K562 (cell line): ENCODE measurements around the gene PPP4R3A. TPM values are rescaled to one million over a fixed set of nuclear protein-coding genes. Genes with fewer than 3 reads are reported as not detected.
A peak's percentile ranks its signal among the peaks of the same experiment; 100 is the strongest.

Experiments
- ATAC-seq: fragments of 200-7000 bp; cut with Tn5 transposase; 3 replicates; pipeline ENCODE4 v1.9.1; 2020; ENCODE audit warnings: moderate library complexity
- BruUV-seq: library from RNA; stranded (reverse); fragments of 400-500 nt; replicated peaks from 2 replicates; lab custom pipeline; 2021; lab: Mats Ljungman, UMichigan
- CTCF ChIA-PET: fragments of 300-600 bp; formaldehyde crosslinking; extraction: SDS; loops from one replicate; lab custom pipeline; 2021; ENCODE audit warnings: low intra/inter-chr PET ratio; lab: Yijun Ruan, JAX
- POLR2A ChIA-PET: fragments of 300-600, 350-650 bp; sonication (Branson Sonifier 250); formaldehyde crosslinking; extraction: SDS; loops from one replicate; lab custom pipeline; 2021; ENCODE audit warnings: antibody characterized with exemption, inconsistent platforms; lab: Yijun Ruan, JAX
- DNase-seq, 4 experiments: peaks; one replicate each; pipeline versions ENCODE4 v3.0.0 to v3.0.0-alpha.2; 2011 to 2018; ENCODE audit warnings: low spot score in 3 of 4, mixed read lengths in 3 of 4; ENCODE audit errors: extremely low read depth in 1 of 4
- FAIRE-seq: peaks from 2 replicates; lab custom pipeline; 2011; peaks lifted over from hg19 to GRCh38; lab: Jason Lieb, UNC
- H2AFZ ChIP-seq: 2 replicates; pipeline ENCODE4 v1.6.0; 2011; ENCODE audit warnings: low read depth, low read length, control low read depth, inconsistent platforms
- H3K27ac ChIP-seq: fragments of 200-600 bp; 3 replicates; pipeline ENCODE4 v1.8.0; 2011; ENCODE audit warnings: low read depth, mild to moderate bottlenecking, control low read depth, inconsistent platforms, low read length, moderate library complexity, mixed read lengths; ENCODE audit errors: extremely low read depth
- H3K27me3 ChIP-seq, 2 experiments: fragments of 300-600 bp in 1 of 2; 2 replicates in 1 of 2; 3 replicates in 1 of 2; pipeline versions ENCODE4 v1.6.0 to v1.8.0; 2011; ENCODE audit warnings: inconsistent platforms in 2 of 2, low read length in 2 of 2, mild to moderate bottlenecking in 1 of 2, mixed read lengths in 1 of 2, moderate library complexity in 1 of 2; ENCODE audit not compliant: control insufficient read depth in 2 of 2, insufficient read depth in 2 of 2
- H3K36me3 ChIP-seq: fragments of 300-600 bp; 3 replicates; pipeline ENCODE4 v1.8.0; 2011; ENCODE audit warnings: mild to moderate bottlenecking, low read length, inconsistent platforms; ENCODE audit not compliant: control insufficient read depth, insufficient read depth
- H3K4me1 ChIP-seq, 2 experiments: fragments of 200-600 bp in 1 of 2; replicated peaks in 1 of 2; 2 replicates in 1 of 2; 3 replicates in 1 of 2; pipeline versions ENCODE4 v1.5.1 to v1.8.0; 2011; ENCODE audit warnings: inconsistent platforms in 2 of 2, low read length in 2 of 2, mild to moderate bottlenecking in 1 of 2, mixed read lengths in 1 of 2, moderate library complexity in 1 of 2; ENCODE audit not compliant: control insufficient read depth in 2 of 2, insufficient read depth in 2 of 2
- H3K4me2 ChIP-seq: 2 replicates; pipeline ENCODE4 v1.6.1; 2011; ENCODE audit warnings: low read length, control low read depth, inconsistent platforms, mixed read lengths; ENCODE audit not compliant: insufficient read depth
- H3K4me3 ChIP-seq: fragments of 200-600 bp; sonication (generic), shearing (Covaris generic); 2 replicates; pipeline ENCODE4 v1.5.1; 2016; ENCODE audit warnings: control low read depth, inconsistent platforms
- H3K79me2 ChIP-seq: fragments of 200-600 bp; 3 replicates; pipeline ENCODE4 v1.8.0; 2011; ENCODE audit warnings: low read length, inconsistent platforms; ENCODE audit not compliant: control insufficient read depth, insufficient read depth
- H3K9ac ChIP-seq, 2 experiments: 2 replicates each; pipeline versions ENCODE4 v1.6.0 to v1.6.1; 2011; ENCODE audit warnings: low read depth in 2 of 2, low read length in 2 of 2, control low read depth in 1 of 2, inconsistent platforms in 1 of 2, mild to moderate bottlenecking in 1 of 2, mixed read lengths in 1 of 2; ENCODE audit not compliant: insufficient read depth in 1 of 2
- H3K9me1 ChIP-seq: one replicate; pipeline ENCODE4 v1.6.0; 2011; ENCODE audit warnings: inconsistent platforms, mild to moderate bottlenecking, low read length, moderate library complexity; ENCODE audit not compliant: control insufficient read depth, insufficient read depth
- H3K9me3 ChIP-seq: replicated peaks from 2 replicates; pipeline ENCODE4 v1.5.1; 2011; ENCODE audit warnings: low read depth, low read length, inconsistent platforms; ENCODE audit not compliant: control insufficient read depth, insufficient read depth
- H4K20me1 ChIP-seq: replicated peaks from 2 replicates; pipeline ENCODE4 v1.6.1; 2011; ENCODE audit warnings: low read length, inconsistent platforms, mixed read lengths; ENCODE audit not compliant: control insufficient read depth, insufficient read depth
- GABPA ChIP-seq: fragments of 200-800 bp; sonication (Bioruptor generic); conservative IDR thresholded peaks from 2 replicates; pipeline ENCODE4 v1.6.1; 2016; ENCODE audit warnings: low read depth, missing genetic modification characterization, missing compliant biosample characterization
- PATZ1 ChIP-seq: fragments of 250-450 bp; sonication (Bioruptor Pico); IDR thresholded peaks from 2 replicates; pipeline ENCODE4 v1.5.0; 2020; ENCODE audit warnings: mild to moderate bottlenecking, borderline replicate concordance
- POLR2A ChIP-seq: fragments of 450-650 bp; conservative IDR thresholded peaks from 2 replicates; pipeline ENCODE4 v1.6.1; 2016
- RUNX1 ChIP-seq: sonication (generic); IDR thresholded peaks from 2 replicates; pipeline ENCODE4 v1.6.1; 2016; ENCODE audit warnings: antibody characterized with exemption, low read depth
- SUPT5H ChIP-seq: fragments of 450-650 bp; IDR thresholded peaks from 2 replicates; pipeline ENCODE4 v1.6.1; 2016
- ZEB2 ChIP-seq: fragments of 450-650 bp; IDR thresholded peaks from 2 replicates; pipeline ENCODE4 v1.6.1; 2016
- ZFX ChIP-seq: sonication (generic); formaldehyde crosslinking; IDR thresholded peaks from 2 replicates; pipeline ENCODE4 v1.8.0; 2022; ENCODE audit warnings: mild to moderate bottlenecking, missing genetic modification reagents, moderate library complexity
- ZNF121 ChIP-seq: sonication (generic); formaldehyde crosslinking; conservative IDR thresholded peaks from 2 replicates; pipeline ENCODE4 v1.8.0; 2022; ENCODE audit warnings: missing genetic modification reagents
- ZNF586 ChIP-seq: fragments of 450-650 bp; formaldehyde crosslinking; conservative IDR thresholded peaks from 2 replicates; pipeline ENCODE4 v1.4.0; 2020; ENCODE audit warnings: mild to moderate bottlenecking, moderate library complexity
- ZNF717 ChIP-seq: fragments of 250-450 bp; sonication (Bioruptor Pico); IDR thresholded peaks from 2 replicates; pipeline ENCODE4 v1.5.0; 2021
- whole genome bisulfite sequencing: fragments of 100-300 bp; shearing (Covaris generic); methylation state at CpG from one replicate; pipeline ENCODE4 v1.1.6; 2016; ENCODE audit warnings: low coverage, mixed read lengths; ENCODE audit not compliant: insufficient coverage; ENCODE audit errors: missing lambda C conversion rate; 5-methylcytosine and 5-hydroxymethylcytosine counted together
- in situ Hi-C: fragments of 300-500 bp; cut with MboI; formaldehyde crosslinking; loops from 4 replicates; pipeline ENCODE4 v1.15.0; 2018; ENCODE audit warnings: inconsistent platforms, mixed read lengths
- intact Hi-C: fragments of 100-400 bp; cut with micrococcal nuclease; formaldehyde crosslinking; loops from 2 replicates; pipeline ENCODE4 v1.14.2; 2022
- polyA plus RNA-seq, 8 experiments: library from polyadenylated mRNA; depleted of rRNA in 4 of 8; stranded (reverse) in 5 of 8; unstranded in 3 of 8; fragments of >200 nt; fragmentation: Nextera tagmentation in 2 of 8; fragmentation: Illumina TruSeq in 1 of 8; extraction: Ambion mirVana in 2 of 8; extraction: Trizol in 1 of 8; gene quantifications; 2 replicates each; pipeline versions ENCODE4 v1.2.1 to v1.2.3, GENCODE V29; 2011 to 2014; ENCODE audit warnings: inconsistent platforms in 1 of 8, missing spikeins in 1 of 8
- total RNA-seq, 7 experiments: library from RNA; depleted of rRNA in 6 of 7; stranded (reverse); fragments of >200 nt in 6 of 7; fragmentation: Illumina TruSeq in 2 of 7; extraction: Trizol in 2 of 7; gene quantifications; 2 replicates each; pipeline versions ENCODE4 v1.2.1 to v1.2.3, GENCODE V29; 2011 to 2021; ENCODE audit warnings: low replicate concordance in 1 of 7

PPP4R3A gene
- total and polyA plus RNA-seq, 9 of the 15 experiments (the other 6 are each of a cell fraction or from before 2014, with no cell fraction given): 9.5 to 54.9 (median 44.9) TPM

- WGBS: 100% methylated on average over 1 of the region's 1 CpG
Observed at GRCh38 chr14:91456283-91456682, 53.8 kb downstream of the PPP4R3A start.

More at GRCh38 chr14:91456283-91456682, 53.8 kb downstream of the PPP4R3A start:
- Histone ChIP-seq H4K20me1 (no peaks in the 10 kb centered on the region), H3K9me1 (no peaks in the 10 kb centered on the region), H3K4me1 (no peaks in the 10 kb centered on the region; a peak in 1 of 5 replicates), H3K36me3 (peaks cover 74% of the 10 kb centered on the region), H3K27me3 (no peaks in the 10 kb centered on the region), H3K4me3 (no peak overlapping the region), H3K9me3 (no peaks in the 10 kb centered on the region), H3K79me2 (no peaks in the 10 kb centered on the region; the same call in 1 of the 3 replicates), H2AFZ (no peak overlapping the region), H3K9ac (no peak overlapping the region), H3K27ac (no peak overlapping the region), H3K4me2 (no peak overlapping the region)
- ATAC-seq: no peak
- in situ Hi-C loops: no loop called here
- FAIRE-seq: peak; percentile 49
- intact Hi-C loops: no loop called here
- BruUV-seq: no TSS peak
- ChIA-PET CTCF (no interaction called here), POLR2A (no interaction called here)
- TF ChIP-seq RUNX1 (no peak), POLR2A (peak; percentile 38), ZNF586 (no peak), PATZ1 (CRISPR knock-in tag) (no peak), SUPT5H (peak; percentile 37; the same call in 1 of the 2 replicates), GABPA (tag) (no peak), ZFX (CRISPR knock-in tag) (no peak), ZEB2 (no peak), ZNF717 (no peak), ZNF121 (CRISPR knock-in tag) (0 out of 2 replicates have a peak, but pooled peaks have one; percentile 30)
- DNase-seq: no peak
